Endothelial cell of umbilical vein (primary cell): ENCODE measurements around the gene DLX3. TPM values are rescaled to one million over a fixed set of nuclear protein-coding genes. Genes with fewer than 3 reads are reported as not detected.

Experiments used
- BruUV-seq: library from RNA; stranded (reverse); fragments of 400-500 nt; replicated peaks from 2 replicates; lab custom pipeline; 2021; lab: Mats Ljungman, UMichigan
- CTCF ChIA-PET: fragments of 300-600, 350-600 bp; sonication (Branson Sonifier 250); formaldehyde crosslinking; loops from one replicate; lab custom pipeline; 2021; ENCODE audit warnings: antibody characterized with exemption, inconsistent platforms; lab: Charles Lee
- POLR2A ChIA-PET: fragments of 300-600, 350-600 bp; sonication (Branson Sonifier 250); formaldehyde crosslinking; loops from one replicate; lab custom pipeline; 2021; ENCODE audit warnings: antibody characterized with exemption, inconsistent platforms; lab: Charles Lee
- DNase-seq: peaks from one replicate; pipeline ENCODE4 v3.0.0-alpha.2; 2011; ENCODE audit warnings: low read depth, low spot score
- FAIRE-seq: peaks from 2 replicates; lab custom pipeline; 2011; peaks lifted over from hg19 to GRCh38; lab: Jason Lieb, UNC
- H2AFZ ChIP-seq: 2 replicates; pipeline ENCODE4 v1.6.0; 2012; ENCODE audit warnings: low read depth, low read length, control low read depth, inconsistent platforms
- H3K27ac ChIP-seq: 2 replicates; pipeline ENCODE4 v1.5.1; 2011; ENCODE audit warnings: low read depth, mild to moderate bottlenecking, control low read depth, low read length, moderate library complexity; ENCODE audit not compliant: insufficient read depth
- H3K27me3 ChIP-seq, 2 experiments: 2 replicates each; pipeline versions ENCODE4 v1.6.0 to v1.6.1; 2011; ENCODE audit warnings: low read length in 2 of 2, mixed read lengths in 1 of 2; ENCODE audit not compliant: control insufficient read depth in 2 of 2, insufficient read depth in 2 of 2
- H3K36me3 ChIP-seq, 2 experiments: 2 replicates in 1 of 2; 3 replicates in 1 of 2; pipeline ENCODE4 v1.5.1; 2011; ENCODE audit warnings: low read length in 2 of 2, mild to moderate bottlenecking in 1 of 2, moderate library complexity in 1 of 2; ENCODE audit not compliant: control insufficient read depth in 2 of 2, insufficient read depth in 2 of 2; ENCODE audit errors: extremely low read depth in 1 of 2
- H3K4me1 ChIP-seq: 3 replicates; pipeline ENCODE4 v1.5.1; 2011; ENCODE audit warnings: mild to moderate bottlenecking, low read length; ENCODE audit not compliant: control insufficient read depth, insufficient read depth; ENCODE audit errors: extremely low read depth
- H3K4me2 ChIP-seq: 2 replicates; pipeline ENCODE4 v1.6.1; 2011; ENCODE audit warnings: low read length, control low read depth, mixed read lengths; ENCODE audit not compliant: insufficient read depth
- H3K4me3 ChIP-seq, 3 experiments: fragments of 200-600 bp in 1 of 3; sonication (generic), shearing (Covaris generic) in 1 of 3; replicated peaks in 1 of 3; 2 replicates each; pipeline ENCODE4 v1.5.1; 2011 to 2016; ENCODE audit warnings: control low read depth in 3 of 3, low read length in 3 of 3, mild to moderate bottlenecking in 2 of 3, inconsistent platforms in 1 of 3, low read depth in 1 of 3, moderate library complexity in 1 of 3; ENCODE audit not compliant: insufficient read depth in 1 of 3
- H3K79me2 ChIP-seq: 2 replicates; pipeline ENCODE4 v1.6.0; 2012; ENCODE audit warnings: low read length, inconsistent platforms; ENCODE audit not compliant: control insufficient read depth, insufficient read depth
- H3K9ac ChIP-seq: replicated peaks from 2 replicates; pipeline ENCODE3; 2011; ENCODE audit warnings: low read length, control low read depth; ENCODE audit not compliant: insufficient read depth; ENCODE audit errors: extremely low read depth
- H3K9me1 ChIP-seq: replicated peaks from 3 replicates; pipeline ENCODE4 v1.6.0; 2011; ENCODE audit warnings: mild to moderate bottlenecking, low read length; ENCODE audit not compliant: control insufficient read depth, insufficient read depth; ENCODE audit errors: extremely low read depth
- H3K9me3 ChIP-seq: replicated peaks from 2 replicates; pipeline ENCODE4 v1.5.1; 2012; ENCODE audit warnings: low read length, inconsistent platforms; ENCODE audit not compliant: control insufficient read depth, insufficient read depth
- H4K20me1 ChIP-seq: replicated peaks from 2 replicates; pipeline ENCODE3; 2011; ENCODE audit warnings: mild to moderate bottlenecking, low read length; ENCODE audit not compliant: control insufficient read depth, insufficient read depth; ENCODE audit errors: extremely low read depth
- EZH2 ChIP-seq: IDR thresholded peaks from 2 replicates; pipeline ENCODE4 v1.6.1; 2012; ENCODE audit warnings: borderline replicate concordance, low read depth, mild to moderate bottlenecking, moderate library complexity, low read length, inconsistent platforms; ENCODE audit not compliant: severe bottlenecking
- FOS ChIP-seq: IDR thresholded peaks from 2 replicates; pipeline ENCODE4 v1.6.1; 2011; ENCODE audit warnings: mild to moderate bottlenecking, low read length, moderate library complexity, borderline replicate concordance; ENCODE audit not compliant: insufficient read depth
- GATA2 ChIP-seq: IDR thresholded peaks from 2 replicates; pipeline ENCODE4 v1.7.0; 2011; ENCODE audit warnings: low read depth, mild to moderate bottlenecking, moderate library complexity, mixed read lengths, low read length; ENCODE audit not compliant: insufficient read length, insufficient read depth
- JUN ChIP-seq: IDR thresholded peaks from 2 replicates; pipeline ENCODE4 v1.6.1; 2011; ENCODE audit warnings: borderline replicate concordance, low read depth; ENCODE audit not compliant: insufficient read length, insufficient read depth
- MYC ChIP-seq: IDR thresholded peaks from one replicate; pipeline ENCODE4 v1.6.1; 2011; ENCODE audit warnings: mild to moderate bottlenecking, low read depth, low read length
- POLR2A ChIP-seq: IDR thresholded peaks from 2 replicates; pipeline ENCODE4 v1.6.1; 2012; ENCODE audit warnings: low read depth, mild to moderate bottlenecking, control low read depth, low read length
- POLR2AphosphoS5 ChIP-seq: IDR thresholded peaks from 2 replicates; pipeline ENCODE4 v1.6.1; 2012; ENCODE audit warnings: low read depth, mild to moderate bottlenecking, control low read depth, low read length, moderate library complexity; ENCODE audit not compliant: insufficient read depth
- dilution Hi-C: fragments of 300-500 bp; cut with MboI; formaldehyde crosslinking; loops from one replicate; pipeline ENCODE4 v1.15.0; 2019; ENCODE audit warnings: low sequenced_read_pairs; ENCODE audit not compliant: extremely low pct_ligation_motif_present
- intact Hi-C: fragments of 100-400 bp; cut with micrococcal nuclease; formaldehyde crosslinking; loops from one replicate; pipeline ENCODE4 v1.10.0; 2022
- polyA plus RNA-seq, 4 experiments: library from polyadenylated mRNA; depleted of rRNA in 3 of 4; stranded (reverse) in 3 of 4; unstranded in 1 of 4; fragments of >200 nt; gene quantifications; 2 replicates each; pipeline versions ENCODE4 v1.2.1 to v1.2.3, GENCODE V29; 2011 to 2012; ENCODE audit warnings: missing spikeins in 1 of 4
- total RNA-seq: library from RNA; stranded (reverse); gene quantifications from 2 replicates; pipeline ENCODE4 v1.2.3, GENCODE V29; 2021
- TF ChIP-seq, protein P1 (sequence below), 2 donors: IDR thresholded peaks; 1 replicate in 1 of 2; 2 replicates in 1 of 2; pipeline ENCODE4 v1.5.1; 2011; ENCODE audit warnings: low read length in 2 of 2, mild to moderate bottlenecking in 2 of 2, moderate library complexity in 2 of 2, control low read depth in 1 of 2, inconsistent platforms in 1 of 2, low read depth in 1 of 2; ENCODE audit not compliant: insufficient read depth in 1 of 2; ENCODE audit errors: extremely low read depth in 1 of 2
- TF ChIP-seq, protein P2 (sequence below): IDR thresholded peaks from 2 replicates; pipeline ENCODE4 v1.6.1; 2011; ENCODE audit not compliant: insufficient read depth, insufficient read length

Gene DLX3
- total and polyA plus RNA-seq, 2 donors (not counting 3 experiments of a cell fraction or from before 2014, with no cell fraction given), result not detected

DNA sequence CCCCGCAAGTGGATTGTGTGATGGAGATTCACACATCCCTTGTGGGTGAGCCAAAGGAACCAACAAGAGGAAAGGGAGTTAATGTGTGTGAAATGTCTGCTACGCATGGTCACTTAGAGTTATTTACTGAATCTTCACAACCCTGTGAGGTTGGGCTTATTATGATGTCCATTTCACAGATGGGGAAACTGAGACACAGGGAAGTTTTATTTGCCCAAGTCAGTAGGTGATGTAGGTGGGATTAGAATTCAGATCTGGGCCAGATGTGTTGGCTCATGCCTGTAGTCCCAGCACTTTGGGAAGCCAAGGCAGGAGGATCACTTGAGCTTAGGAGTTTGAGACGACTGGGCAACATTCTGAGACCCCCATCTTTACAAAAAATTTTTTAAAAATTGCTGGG lies 37.7 kb downstream of the DLX3 start:
- dilution Hi-C loops (no loop called here), intact Hi-C loops (no loop called here)
- H3K4me1 ChIP-seq, result peaks cover 10% of the 10 kb centered on the region
- H4K20me1 ChIP-seq, result no peaks in the 10 kb centered on the region
- no peaks in the 10 kb centered on the region for H3K9me3 ChIP-seq
- no peak overlapping the region for H3K4me3 ChIP-seq
- TF ChIP-seq FOS (no peak), JUN (no peak), GATA2 (no peak), MYC (no peak), POLR2AphosphoS5 (no peak), POLR2A (no peak), EZH2 (no peak)
- TF ChIP-seq, protein P1, sequence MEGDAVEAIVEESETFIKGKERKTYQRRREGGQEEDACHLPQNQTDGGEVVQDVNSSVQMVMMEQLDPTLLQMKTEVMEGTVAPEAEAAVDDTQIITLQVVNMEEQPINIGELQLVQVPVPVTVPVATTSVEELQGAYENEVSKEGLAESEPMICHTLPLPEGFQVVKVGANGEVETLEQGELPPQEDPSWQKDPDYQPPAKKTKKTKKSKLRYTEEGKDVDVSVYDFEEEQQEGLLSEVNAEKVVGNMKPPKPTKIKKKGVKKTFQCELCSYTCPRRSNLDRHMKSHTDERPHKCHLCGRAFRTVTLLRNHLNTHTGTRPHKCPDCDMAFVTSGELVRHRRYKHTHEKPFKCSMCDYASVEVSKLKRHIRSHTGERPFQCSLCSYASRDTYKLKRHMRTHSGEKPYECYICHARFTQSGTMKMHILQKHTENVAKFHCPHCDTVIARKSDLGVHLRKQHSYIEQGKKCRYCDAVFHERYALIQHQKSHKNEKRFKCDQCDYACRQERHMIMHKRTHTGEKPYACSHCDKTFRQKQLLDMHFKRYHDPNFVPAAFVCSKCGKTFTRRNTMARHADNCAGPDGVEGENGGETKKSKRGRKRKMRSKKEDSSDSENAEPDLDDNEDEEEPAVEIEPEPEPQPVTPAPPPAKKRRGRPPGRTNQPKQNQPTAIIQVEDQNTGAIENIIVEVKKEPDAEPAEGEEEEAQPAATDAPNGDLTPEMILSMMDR (IDR thresholded peaks at IDR 0.05; ENCODE audit: extremely low read depth in 1 of 2, insufficient read depth in 1 of 2, low read depth in 1 of 2, low read length in 2 of 2), result no peak
- TF ChIP-seq, protein P2, sequence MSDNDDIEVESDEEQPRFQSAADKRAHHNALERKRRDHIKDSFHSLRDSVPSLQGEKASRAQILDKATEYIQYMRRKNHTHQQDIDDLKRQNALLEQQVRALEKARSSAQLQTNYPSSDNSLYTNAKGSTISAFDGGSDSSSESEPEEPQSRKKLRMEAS, result no peak
- H3K27me3 ChIP-seq, result peaks cover 5 to 13% of the 10 kb centered on the region in 2 experiments
- H3K4me2 ChIP-seq, result no peak overlapping the region
- no peak for DNase-seq
- no peak overlapping the region for H2AFZ ChIP-seq
- H3K79me2 ChIP-seq, result no peaks in the 10 kb centered on the region
- ChIA-PET POLR2A (no interaction called here), CTCF (interaction anchor here (0.9 to 3.2 kb wide), 6 partner anchors 10 to 77 kb away, joined by 3 to 19 read pairs (median 4); partner anchors contain the start of gene DLX3)
- no TSS peak for BruUV-seq
- no peaks in the 10 kb centered on the region for H3K9me1 ChIP-seq
- H3K36me3 ChIP-seq, result no peaks in the 10 kb centered on the region
- no peak overlapping the region for H3K9ac ChIP-seq
- H3K27ac ChIP-seq, result no peak overlapping the region
- FAIRE-seq, result no peak
